NCI-H460 (cell line): ENCODE results near the gene SS18L1. TPM values are rescaled to one million over a fixed set of nuclear protein-coding genes. Genes with fewer than 3 reads are reported as not detected.
"Not testable (repeated sequence)": the region's sequence is repeated elsewhere in the genome, so short reads cannot be mapped to it uniquely, and the experiment has no call there.

Experiments used
- DNase-seq: peaks from one replicate; pipeline ENCODE4 v3.0.0-alpha.2; 2016; ENCODE audit warnings: low read depth; ENCODE audit errors: extremely low read depth
- total RNA-seq: library from RNA; depleted of rRNA; stranded (reverse); fragments of >200 nt; shearing (Covaris generic); gene quantifications from 2 replicates; pipeline ENCODE4 v1.2.3, GENCODE V29; 2014

Gene SS18L1
- total RNA-seq, 1 experiment from 2014 or later = 11.7 TPM

DNA sequence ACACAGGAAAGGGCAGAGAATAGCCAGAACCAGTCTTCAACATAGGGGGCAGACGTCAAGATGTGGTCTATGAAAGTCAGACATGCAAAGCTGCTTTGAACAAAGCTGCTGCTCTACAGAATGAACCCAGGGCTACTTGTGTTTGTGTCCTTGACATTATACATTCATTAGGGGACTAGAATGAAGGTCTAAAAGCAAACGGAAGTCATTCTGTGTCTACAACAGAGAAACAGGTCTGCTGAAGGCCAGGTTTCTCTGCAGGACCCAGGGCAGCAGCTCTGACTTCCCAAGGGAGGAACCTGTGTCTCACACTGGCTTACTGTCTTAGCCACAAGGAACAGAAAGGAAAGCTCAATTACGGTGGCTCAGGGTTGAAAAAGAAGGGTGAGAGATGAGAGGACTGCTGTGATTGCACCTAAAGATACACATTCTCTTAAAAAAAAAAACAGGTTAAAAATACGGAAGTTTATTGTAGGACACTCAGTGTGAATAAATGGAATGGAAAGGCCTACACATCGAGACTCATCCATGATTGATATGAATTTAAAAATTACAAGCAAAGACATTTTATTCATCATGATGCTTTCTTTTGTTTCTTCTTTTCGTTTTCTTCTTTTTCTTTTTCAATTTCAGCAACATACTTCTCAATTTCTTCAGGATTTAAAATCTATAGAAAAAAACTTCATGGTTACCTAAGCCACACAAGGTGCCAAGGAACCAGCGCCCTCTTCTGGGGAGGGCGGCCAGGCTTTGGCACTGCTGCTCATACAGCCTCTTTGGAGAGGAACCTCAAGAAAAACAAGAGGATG, 7.1 kb upstream of the SS18L1 start:
- DNase-seq = peak; percentile 69

- DNase-seq = no peak
Observed at GRCh38 chr20:62137092-62137384, 6.5 kb upstream of the SS18L1 start.

DNA sequence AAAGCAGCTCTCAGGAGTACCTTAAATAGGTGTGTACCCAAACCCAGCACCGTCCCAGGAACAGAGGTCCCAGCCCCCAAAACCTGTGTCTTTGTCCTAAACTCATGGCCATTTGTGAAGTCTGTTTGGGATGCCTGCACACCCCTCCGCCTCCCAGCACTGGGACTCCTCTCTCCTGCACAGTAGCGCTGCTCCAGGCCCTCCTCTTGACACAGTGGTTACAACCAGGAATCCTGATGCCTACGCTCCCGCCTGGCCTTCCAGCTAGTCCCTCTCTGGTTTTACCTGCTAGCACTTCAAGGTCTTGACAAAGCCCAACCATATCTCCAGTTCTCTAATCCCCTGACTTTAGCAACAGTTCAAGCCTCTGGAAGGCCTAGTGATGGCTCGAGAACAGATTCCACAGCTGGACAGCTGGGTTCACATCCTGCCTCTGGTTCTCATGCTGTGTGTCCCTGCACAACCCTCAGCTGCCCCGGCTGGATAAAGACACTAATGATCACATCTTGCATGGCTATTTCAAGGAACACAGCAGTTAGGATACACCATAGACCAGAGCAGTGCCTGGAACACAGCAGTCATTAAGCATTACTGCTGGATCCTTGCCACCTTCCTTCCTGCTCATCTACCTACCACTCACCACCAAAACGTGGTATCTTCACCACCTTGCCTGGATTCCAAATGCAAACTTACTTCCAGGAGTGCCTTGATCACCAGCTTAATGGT, 5.9 kb upstream of the SS18L1 start:
- DNase-seq = no peak

DNA sequence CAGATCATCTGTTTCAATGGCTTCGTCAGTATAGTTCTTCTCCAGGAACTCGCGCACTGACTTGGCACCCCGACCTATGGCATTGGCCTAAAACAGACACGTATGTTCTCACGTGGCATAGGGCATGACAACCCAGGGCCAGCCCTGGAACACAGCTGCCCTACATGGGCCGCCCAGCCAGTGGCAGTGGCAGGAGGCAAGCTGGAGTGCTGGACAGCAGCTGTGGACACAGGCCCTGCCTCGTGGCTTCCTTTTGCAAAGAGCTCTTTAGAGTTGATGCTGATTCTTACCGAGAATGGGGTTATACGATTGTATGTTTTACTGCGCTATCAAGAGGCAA, 5.4 kb upstream of the SS18L1 start:
- DNase-seq = no peak

DNA sequence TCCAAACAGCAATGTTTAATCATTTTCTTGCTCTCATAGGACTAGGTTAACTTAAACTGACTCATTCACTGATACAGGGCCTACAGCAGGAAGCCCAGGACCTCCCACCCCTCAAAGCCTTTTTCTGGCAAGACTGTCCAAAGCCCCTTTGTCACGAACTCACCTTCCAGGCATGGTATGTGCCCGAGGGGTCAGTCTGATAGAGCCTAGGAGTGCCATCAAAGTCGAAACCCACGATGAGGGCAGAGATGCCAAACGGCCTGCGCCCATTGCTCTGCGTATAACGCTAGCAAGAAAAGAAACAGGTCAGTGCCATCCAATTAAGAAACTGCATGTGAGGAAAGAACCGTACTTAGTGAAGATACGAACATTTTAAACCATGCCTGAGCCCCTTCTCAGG, 4.7 kb upstream of the SS18L1 start:
- DNase-seq = no peak

GRCh38 chr20:62139636-62140035, 3.9 kb upstream of the SS18L1 start:
- no peak for DNase-seq

GRCh38 chr20:62141043-62141396, 2.5 kb upstream of the SS18L1 start:
- no peak for DNase-seq

GRCh38 chr20:62141397-62142251, 1.9 kb upstream of the SS18L1 start:
- DNase-seq = no peak

- no peak for DNase-seq
Observed at GRCh38 chr20:62142252-62143080, 1.1 kb upstream of the SS18L1 start.

DNA sequence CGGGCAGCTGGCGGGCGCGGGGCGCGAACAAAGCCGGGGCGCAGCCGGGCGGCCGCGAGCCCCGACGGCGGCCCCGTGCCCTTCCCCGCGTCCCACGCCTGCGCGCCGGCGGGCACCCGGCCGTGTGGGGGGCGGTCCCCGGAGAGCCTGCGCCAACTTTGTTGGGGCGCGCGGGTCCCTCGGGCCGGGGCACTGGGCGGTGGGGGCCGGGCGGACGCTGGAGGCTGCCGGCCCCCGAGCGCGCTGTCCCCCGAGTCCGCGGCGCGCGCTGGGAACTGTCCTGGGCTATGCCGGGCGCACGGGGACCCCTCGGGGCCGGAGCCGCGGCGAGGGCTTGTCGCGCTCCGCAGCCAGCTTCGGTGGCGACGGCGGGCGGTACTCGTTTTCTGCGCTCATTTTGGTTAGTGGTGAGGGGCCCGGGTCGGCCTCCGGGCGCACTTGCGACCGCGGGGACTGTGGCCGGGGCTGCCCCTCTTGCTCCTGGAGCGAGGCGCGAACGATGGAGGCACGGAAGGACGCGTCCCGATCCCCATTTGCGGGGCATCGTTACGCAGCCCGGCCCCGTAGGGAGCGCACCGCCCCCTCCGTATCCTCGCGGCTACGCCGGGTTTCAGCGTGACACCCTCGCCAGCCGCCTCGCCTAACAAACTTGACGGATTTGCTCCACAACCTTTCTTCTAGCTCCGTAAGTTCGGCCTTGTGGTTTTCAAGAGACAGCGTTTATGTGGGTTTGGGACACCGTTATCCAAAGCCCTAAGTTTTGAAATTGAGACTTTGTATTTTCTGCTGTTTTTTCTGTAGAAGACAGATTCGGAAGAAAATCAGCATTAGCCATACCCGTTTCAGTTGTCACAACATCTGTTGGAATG, 622 bp downstream of the SS18L1 start:
- DNase-seq = peak; percentile 52

- DNase-seq = no peak
Observed at GRCh38 chr20:62145688-62146018, 2.1 kb downstream of the SS18L1 start.

GRCh38 chr20:62146019-62146755, 2.6 kb downstream of the SS18L1 start:
- no peak for DNase-seq

GRCh38 chr20:62147125-62147524, 3.6 kb downstream of the SS18L1 start:
- DNase-seq = no peak

GRCh38 chr20:62147528-62147927, 4.0 kb downstream of the SS18L1 start:
- no peak for DNase-seq

DNA sequence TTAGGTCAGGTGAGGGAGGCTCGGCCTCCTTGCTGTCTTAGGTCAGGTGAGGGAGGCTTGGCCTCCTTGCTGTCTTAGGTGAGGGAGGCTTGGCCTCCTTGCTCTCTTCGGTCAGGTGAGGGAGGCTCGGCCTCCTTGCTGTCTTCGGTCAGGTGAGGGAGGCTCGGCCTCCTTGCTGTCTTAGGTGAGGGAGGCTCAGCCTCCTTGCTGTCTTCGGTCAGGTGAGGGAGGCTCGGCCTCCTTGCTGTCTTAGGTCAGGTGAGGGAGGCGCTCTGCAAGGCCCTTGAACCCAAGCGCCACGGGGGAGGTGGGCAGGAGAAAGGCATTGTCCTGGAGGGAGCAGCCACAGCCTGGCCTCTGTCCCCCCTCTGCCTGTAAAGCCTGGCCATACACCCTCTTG, 4.8 kb downstream of the SS18L1 start:
- not testable (repeated sequence) for DNase-seq

GRCh38 chr20:62148908-62149314, 5.3 kb downstream of the SS18L1 start:
- no peak for DNase-seq

GRCh38 chr20:62149532-62150309, 6.2 kb downstream of the SS18L1 start:
- DNase-seq = no peak

- DNase-seq = no peak
Observed at GRCh38 chr20:62150310-62150575, 6.7 kb downstream of the SS18L1 start.

DNA sequence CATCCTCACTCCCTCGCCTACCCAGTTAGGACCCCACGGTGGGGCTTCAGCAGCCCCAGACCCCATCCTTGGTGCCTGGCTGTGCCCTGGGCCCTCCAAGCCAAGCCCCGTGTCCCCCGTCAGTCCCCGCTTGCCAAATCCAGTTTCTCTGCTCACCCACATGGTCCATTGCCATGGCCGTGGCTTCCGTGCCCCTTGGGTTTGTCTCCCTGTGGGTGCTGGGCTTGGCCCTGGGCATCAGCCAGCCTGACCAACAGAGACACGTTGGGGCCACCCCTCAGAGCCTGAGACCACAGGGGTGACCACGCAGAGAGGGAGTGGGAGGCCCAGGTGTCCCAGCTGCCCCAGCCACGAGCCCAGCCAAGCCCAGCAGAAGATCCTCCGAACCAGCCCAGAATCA, 7.7 kb downstream of the SS18L1 start:
- DNase-seq = no peak
